Mesenchymal stem cell (in vitro differentiated cells and primary cell): ENCODE results near the gene PP2D1.
A peak's percentile ranks its signal among the peaks of the same experiment; 100 is the strongest.

Experiments
- DNase-seq: peaks from one replicate; pipeline ENCODE4 v3.0.0-alpha.2; 2013
- H2AFZ ChIP-seq: one replicate; pipeline ENCODE4 v1.6.1; 2013; ENCODE audit warnings: low read depth, mild to moderate bottlenecking, control low read depth, inconsistent platforms, low read length, moderate library complexity
- H2AK5ac ChIP-seq: 2 replicates; pipeline ENCODE4 v1.6.1; 2013; ENCODE audit warnings: low read length, moderate library complexity, mild to moderate bottlenecking, inconsistent platforms; ENCODE audit not compliant: severe bottlenecking
- H2BK120ac ChIP-seq: one replicate; pipeline ENCODE4 v1.6.1; 2013; ENCODE audit warnings: low read depth, mild to moderate bottlenecking, inconsistent platforms, low read length, moderate library complexity
- H2BK12ac ChIP-seq, 2 experiments: one replicate each; pipeline ENCODE4 v1.6.1; 2013; ENCODE audit warnings: inconsistent platforms in 2 of 2, low read length in 2 of 2, mild to moderate bottlenecking in 2 of 2, moderate library complexity in 2 of 2, control low read depth in 1 of 2
- H2BK15ac ChIP-seq: one replicate; pipeline ENCODE4 v1.6.1; 2013; ENCODE audit warnings: mild to moderate bottlenecking, low read depth, inconsistent platforms; ENCODE audit not compliant: poor library complexity, severe bottlenecking
- H2BK5ac ChIP-seq: 2 replicates; pipeline ENCODE4 v1.6.1; 2013; ENCODE audit warnings: low read depth, mild to moderate bottlenecking, low read length, control low read depth, inconsistent platforms; ENCODE audit not compliant: poor library complexity, severe bottlenecking
- H3K14ac ChIP-seq, 2 experiments: one replicate each; pipeline ENCODE4 v1.6.1; 2013; ENCODE audit warnings: inconsistent platforms in 2 of 2, low read length in 2 of 2, control low read depth in 1 of 2, mild to moderate bottlenecking in 1 of 2, moderate library complexity in 1 of 2
- H3K18ac ChIP-seq, 2 experiments: one replicate each; pipeline ENCODE4 v1.6.1; 2013; ENCODE audit warnings: inconsistent platforms in 2 of 2, low read length in 2 of 2, control low read depth in 1 of 2, low read depth in 1 of 2, mild to moderate bottlenecking in 1 of 2
- H3K23ac ChIP-seq, 2 experiments: one replicate each; pipeline ENCODE4 v1.6.1; 2013; ENCODE audit warnings: inconsistent platforms in 2 of 2, low read length in 2 of 2, mild to moderate bottlenecking in 2 of 2, moderate library complexity in 2 of 2, control low read depth in 1 of 2
- H3K27ac ChIP-seq: 2 replicates; pipeline ENCODE4 v1.5.1; 2013; ENCODE audit warnings: mild to moderate bottlenecking, moderate library complexity, low read length, control low read depth, inconsistent platforms; ENCODE audit not compliant: poor library complexity, severe bottlenecking
- H3K27me3 ChIP-seq, 2 experiments: 2 replicates each; pipeline versions ENCODE4 v1.6.1 to v1.7.0; 2013; ENCODE audit warnings: low read length in 2 of 2, mild to moderate bottlenecking in 2 of 2, moderate library complexity in 2 of 2, control low read depth in 1 of 2, inconsistent platforms in 1 of 2; ENCODE audit not compliant: control insufficient read depth in 1 of 2, insufficient read depth in 1 of 2
- H3K36me3 ChIP-seq, 2 experiments: 2 replicates each; pipeline versions ENCODE4 v1.6.1 to v1.7.0; 2013; ENCODE audit warnings: low read length in 2 of 2, control low read depth in 1 of 2, inconsistent platforms in 1 of 2, low read depth in 1 of 2, mild to moderate bottlenecking in 1 of 2; ENCODE audit not compliant: insufficient read depth in 2 of 2, control insufficient read depth in 1 of 2
- H3K4ac ChIP-seq, 2 experiments: one replicate each; pipeline ENCODE4 v1.6.1; 2013; ENCODE audit warnings: inconsistent platforms in 2 of 2, low read length in 2 of 2, mild to moderate bottlenecking in 2 of 2, moderate library complexity in 2 of 2, control low read depth in 1 of 2, low read depth in 1 of 2
- H3K4me1 ChIP-seq: 2 replicates; pipeline ENCODE4 v1.6.1; 2013; ENCODE audit warnings: low read depth, low read length, control low read depth; ENCODE audit not compliant: control insufficient read depth, insufficient read depth
- H3K4me2 ChIP-seq: 2 replicates; pipeline ENCODE4 v1.6.1; 2013; ENCODE audit warnings: low read length, mild to moderate bottlenecking, inconsistent platforms; ENCODE audit not compliant: poor library complexity, severe bottlenecking
- H3K4me3 ChIP-seq, 2 experiments: 2 replicates each; pipeline versions ENCODE4 v1.5.1 to v1.7.0; 2013; ENCODE audit warnings: low read length in 2 of 2, mild to moderate bottlenecking in 2 of 2, control low read depth in 1 of 2, low read depth in 1 of 2; ENCODE audit not compliant: insufficient read depth in 1 of 2
- H3K79me1 ChIP-seq: replicated peaks from 2 replicates; pipeline ENCODE4 v1.6.1; 2013; ENCODE audit warnings: mild to moderate bottlenecking, control low read depth, low read length, inconsistent platforms; ENCODE audit not compliant: poor library complexity, severe bottlenecking
- H3K9ac ChIP-seq: 2 replicates; pipeline ENCODE4 v1.7.0; 2013; ENCODE audit warnings: mild to moderate bottlenecking, low read length, moderate library complexity
- H3K9me3 ChIP-seq: 2 replicates; pipeline ENCODE4 v1.7.0; 2013; ENCODE audit warnings: mild to moderate bottlenecking, low read length; ENCODE audit not compliant: control insufficient read depth
- H4K8ac ChIP-seq: one replicate; pipeline ENCODE4 v1.6.1; 2013; ENCODE audit warnings: inconsistent platforms, mild to moderate bottlenecking, low read length, moderate library complexity
- H4K91ac ChIP-seq: one replicate; pipeline ENCODE4 v1.6.1; 2013; ENCODE audit warnings: mild to moderate bottlenecking, low read length, inconsistent platforms
- WGBS: methylation state at CpG from one replicate; pipeline ENCODE4 v1.1.7; 2013; ENCODE audit warnings: mixed read lengths; 5-methylcytosine and 5-hydroxymethylcytosine counted together

Gene PP2D1

GRCh38 chr3:20039466-20039764 lies 27.4 kb upstream of the PP2D1 start:
- no peak overlapping the region for H2AFZ ChIP-seq
- H4K91ac ChIP-seq, result no peak overlapping the region
- peaks cover 14% of the 10 kb centered on the region for H3K79me1 ChIP-seq
- peaks cover 10% of the 10 kb centered on the region for H3K4me1 ChIP-seq
- peak overlapping the region; percentile 37 for H3K4me2 ChIP-seq
- no peak overlapping the region for H2BK120ac ChIP-seq
- peak overlapping the region; percentile 79 to 90 for H3K4me3 ChIP-seq
- H3K9me3 ChIP-seq, result no peaks in the 10 kb centered on the region
- H2BK15ac ChIP-seq, result no peak overlapping the region
- no peak overlapping the region for H2AK5ac ChIP-seq
- WGBS, result 20% methylated on average over 4 of the region's 4 CpGs
- no peak overlapping the region for H3K14ac ChIP-seq
- H3K4ac ChIP-seq, result no peak overlapping the region
- no peak overlapping the region for H2BK12ac ChIP-seq
- H3K9ac ChIP-seq, result peak overlapping the region; percentile 80
- H3K27ac ChIP-seq, result peak overlapping the region; percentile 47
- no peak for DNase-seq
- no peak overlapping the region for H3K23ac ChIP-seq
- H2BK5ac ChIP-seq, result no peak overlapping the region
- H3K27me3 ChIP-seq, result no peaks in the 10 kb centered on the region
- H3K36me3 ChIP-seq, result no peaks in the 10 kb centered on the region
- no peak overlapping the region for H4K8ac ChIP-seq
- H3K18ac ChIP-seq, result no peak overlapping the region

- H4K91ac ChIP-seq, result no peak overlapping the region
- H3K14ac ChIP-seq, result no peak overlapping the region
- no peak overlapping the region for H2AFZ ChIP-seq
- no peak overlapping the region for H3K18ac ChIP-seq
- H2AK5ac ChIP-seq, result no peak overlapping the region
- H3K36me3 ChIP-seq, result no peaks in the 10 kb centered on the region
- DNase-seq, result no peak
- H3K23ac ChIP-seq, result no peak overlapping the region
- peaks cover 12% of the 10 kb centered on the region for H3K79me1 ChIP-seq
- H3K4me1 ChIP-seq, result peaks cover 10% of the 10 kb centered on the region
- peak overlapping the region; percentile 54 for H3K4me2 ChIP-seq
- H2BK120ac ChIP-seq, result no peak overlapping the region
- H2BK15ac ChIP-seq, result no peak overlapping the region
- no peaks in the 10 kb centered on the region for H3K27me3 ChIP-seq
- peak overlapping the region; percentile 80 for H3K9ac ChIP-seq
- peak overlapping the region in 1 of 2 experiments; percentile 79 for H3K4me3 ChIP-seq
- no peak overlapping the region for H2BK12ac ChIP-seq
- WGBS, result 66% methylated on average over 16 of the region's 16 CpGs
- no peak overlapping the region for H2BK5ac ChIP-seq
- H4K8ac ChIP-seq, result no peak overlapping the region
- H3K4ac ChIP-seq, result no peak overlapping the region
- no peak overlapping the region for H3K27ac ChIP-seq
- H3K9me3 ChIP-seq, result no peaks in the 10 kb centered on the region
Observed at GRCh38 chr3:20038699-20039465, 26.8 kb upstream of the PP2D1 start.

GRCh38 chr3:20037255-20037996 lies 25.4 kb upstream of the PP2D1 start:
- Histone ChIP-seq H3K27me3 (no peaks in the 10 kb centered on the region), H2AFZ (no peak overlapping the region), H3K4ac (no peak overlapping the region), H4K8ac (no peak overlapping the region), H2AK5ac (no peak overlapping the region), H2BK12ac (no peak overlapping the region), H3K4me1 (peaks cover 6% of the 10 kb centered on the region), H3K23ac (no peak overlapping the region), H3K79me1 (peaks cover 3% of the 10 kb centered on the region), H3K4me3 (no peak overlapping the region), H3K4me2 (no peak overlapping the region), H3K27ac (no peak overlapping the region), H2BK15ac (no peak overlapping the region), H3K9ac (no peak overlapping the region), H2BK120ac (no peak overlapping the region), H3K9me3 (no peaks in the 10 kb centered on the region), H3K18ac (no peak overlapping the region), H4K91ac (no peak overlapping the region), H2BK5ac (no peak overlapping the region), H3K36me3 (no peaks in the 10 kb centered on the region), H3K14ac (no peak overlapping the region)
- no peak for DNase-seq
- WGBS, result no CpG with 5 or more reads among the region's 1 CpG

DNA sequence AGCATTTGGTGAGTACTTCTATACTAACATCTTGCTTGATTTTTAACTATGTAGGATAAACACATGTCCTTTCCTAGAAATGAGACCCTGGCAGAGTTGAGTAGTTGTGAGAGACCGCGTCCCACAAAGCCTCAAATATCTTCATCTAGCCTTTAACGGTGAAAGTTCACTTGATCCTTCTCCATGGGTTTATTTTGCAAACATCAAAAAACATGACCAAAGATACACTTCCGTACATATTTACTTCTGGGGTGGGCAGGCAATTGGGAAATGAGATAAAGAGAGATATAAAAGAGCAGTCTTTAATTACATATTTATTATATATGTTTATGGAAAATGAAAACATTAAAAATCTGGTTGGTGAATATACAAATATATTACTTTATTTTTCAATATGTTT lies 23.0 kb upstream of the PP2D1 start:
- H2AFZ ChIP-seq, result no peak overlapping the region
- H3K4me1 ChIP-seq, result peaks cover 1% of the 10 kb centered on the region
- H4K8ac ChIP-seq, result no peak overlapping the region
- H4K91ac ChIP-seq, result no peak overlapping the region
- no peak overlapping the region for H2BK15ac ChIP-seq
- DNase-seq, result no peak
- no peak overlapping the region for H3K14ac ChIP-seq
- no peaks in the 10 kb centered on the region for H3K27me3 ChIP-seq
- H2BK120ac ChIP-seq, result no peak overlapping the region
- no peak overlapping the region for H3K4me2 ChIP-seq
- no peak overlapping the region for H3K4ac ChIP-seq
- H2BK5ac ChIP-seq, result no peak overlapping the region
- no peak overlapping the region for H3K4me3 ChIP-seq
- no peak overlapping the region for H3K9ac ChIP-seq
- 86% methylated on average over 2 of the region's 4 CpGs for WGBS
- no peaks in the 10 kb centered on the region for H3K79me1 ChIP-seq
- H3K27ac ChIP-seq, result no peak overlapping the region
- no peak overlapping the region for H2AK5ac ChIP-seq
- no peaks in the 10 kb centered on the region for H3K36me3 ChIP-seq
- no peak overlapping the region for H3K23ac ChIP-seq
- no peak overlapping the region for H2BK12ac ChIP-seq
- no peaks in the 10 kb centered on the region for H3K9me3 ChIP-seq
- no peak overlapping the region for H3K18ac ChIP-seq
